Endodermal cell (in vitro differentiated cells): ENCODE measurements around the gene EP300. TPM values are rescaled to one million over a fixed set of nuclear protein-coding genes. Genes with fewer than 3 reads are reported as not detected.
A peak's percentile ranks its signal among the peaks of the same experiment; 100 is the strongest.

Experiments
- DNase-seq: peaks from one replicate; pipeline ENCODE4 v3.0.0-alpha.2; 2017
- H3K27ac ChIP-seq: 2 replicates; pipeline ENCODE4 v1.5.1; 2013; ENCODE audit warnings: mild to moderate bottlenecking, low read depth, low read length, moderate library complexity
- H3K27me3 ChIP-seq: 2 replicates; pipeline ENCODE4 v1.6.1; 2013; ENCODE audit warnings: mild to moderate bottlenecking, low read length, moderate library complexity; ENCODE audit not compliant: insufficient read depth, control insufficient read depth, poor library complexity, severe bottlenecking
- H3K36me3 ChIP-seq: 2 replicates; pipeline ENCODE4 v1.7.0; 2013; ENCODE audit warnings: mild to moderate bottlenecking, low read length, moderate library complexity; ENCODE audit not compliant: control insufficient read depth, insufficient read depth
- H3K4me1 ChIP-seq: one replicate; pipeline ENCODE4 v1.7.0; 2013; ENCODE audit warnings: low read length; ENCODE audit not compliant: control insufficient read depth, insufficient read depth
- H3K4me3 ChIP-seq: 2 replicates; pipeline ENCODE4 v1.5.1; 2013; ENCODE audit warnings: mild to moderate bottlenecking, low read length, moderate library complexity
- H3K9ac ChIP-seq: 2 replicates; pipeline ENCODE4 v1.6.1; 2013; ENCODE audit warnings: mild to moderate bottlenecking, low read length, moderate library complexity; ENCODE audit not compliant: poor library complexity, severe bottlenecking; ENCODE audit errors: extremely low read depth
- H3K9me3 ChIP-seq: 2 replicates; pipeline ENCODE4 v1.6.1; 2013; ENCODE audit warnings: mild to moderate bottlenecking, low read length, moderate library complexity; ENCODE audit not compliant: control insufficient read depth
- H3K27ac Mint-ChIP-seq: 2 replicates; pipeline ENCODE4 v1.8.0; 2020; ENCODE audit warnings: mixed read lengths
- H3K27me3 Mint-ChIP-seq: 2 replicates; pipeline ENCODE4 v1.8.0; 2021; ENCODE audit warnings: mild to moderate bottlenecking, mixed read lengths; ENCODE audit not compliant: insufficient read depth
- H3K36me3 Mint-ChIP-seq: 2 replicates; pipeline ENCODE4 v1.8.0; 2020; ENCODE audit warnings: low read depth, mixed read lengths
- H3K4me1 Mint-ChIP-seq: 2 replicates; pipeline ENCODE4 v1.8.0; 2020; ENCODE audit warnings: mixed read lengths
- H3K4me3 Mint-ChIP-seq: 2 replicates; pipeline ENCODE4 v1.8.0; 2020; ENCODE audit warnings: mild to moderate bottlenecking, moderate library complexity, mixed read lengths
- H3K9me3 Mint-ChIP-seq: 2 replicates; pipeline ENCODE4 v1.8.0; 2020; ENCODE audit warnings: mild to moderate bottlenecking, mixed read lengths
- WGBS, 2 experiments: methylation state at CpG; one replicate each; pipeline versions ENCODE4 v1.1.5 to v1.1.7; 2013; ENCODE audit warnings: missing lambda C conversion rate in 2 of 2, mixed read lengths in 1 of 2; ENCODE audit not compliant: insufficient coverage in 1 of 2, insufficient read length in 1 of 2; 5-methylcytosine and 5-hydroxymethylcytosine counted together
- total RNA-seq, 2 donors: library from RNA; stranded (reverse); fragmentation: NEBNext Ultra II Directional in 1 of 2; extraction: Animal tissue kit (Norgen Biotek cat#: 25700) in 1 of 2; gene quantifications; 2 replicates in 1 of 2; 3 replicates in 1 of 2; pipeline ENCODE4 v1.2.1, GENCODE V29; 2021
- TF ChIP-seq, protein P1 (sequence below): fragments of 200-600 bp; sonication (generic); conservative IDR thresholded peaks from 2 replicates; pipeline ENCODE4 v1.5.0; 2021; ENCODE audit warnings: antibody characterized with exemption, mild to moderate bottlenecking

EP300 gene
- total RNA-seq, 2 donors from 2014 or later = 95.5 to 130 TPM

DNA sequence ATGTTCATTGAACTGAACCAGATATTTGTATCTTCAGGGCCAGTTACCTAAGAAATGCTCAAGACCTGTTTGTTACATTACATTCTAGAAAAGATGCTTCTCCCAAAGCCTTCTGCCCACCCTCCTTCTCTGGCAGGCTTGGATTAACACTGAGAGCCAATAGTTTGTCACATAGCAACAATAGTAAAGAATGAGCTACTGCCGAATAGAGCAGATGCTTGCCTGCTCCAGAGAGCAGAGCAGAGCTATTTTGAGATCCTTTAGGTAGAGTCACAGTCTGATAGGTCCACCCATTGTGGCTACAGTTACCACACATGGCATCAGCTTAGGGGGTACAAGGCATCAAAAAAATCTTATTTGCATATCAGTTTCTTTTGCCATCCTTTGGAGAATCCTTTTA lies 13.5 kb upstream of the EP300 start:
- no peaks in the 10 kb centered on the region for H3K27me3 ChIP-seq
- H3K27ac ChIP-seq = no peak overlapping the region
- no peaks in the 10 kb centered on the region for H3K4me1 Mint-ChIP-seq
- 70 to 72% methylated on average over 1 of the region's 1 CpG for WGBS, 2 experiments
- H3K36me3 ChIP-seq = no peaks in the 10 kb centered on the region
- H3K36me3 Mint-ChIP-seq = no peaks in the 10 kb centered on the region
- H3K4me1 ChIP-seq = no peaks in the 10 kb centered on the region
- peaks cover 5% of the 10 kb centered on the region for H3K27me3 Mint-ChIP-seq
- no peak overlapping the region for H3K4me3 ChIP-seq
- TF ChIP-seq, protein P1, sequence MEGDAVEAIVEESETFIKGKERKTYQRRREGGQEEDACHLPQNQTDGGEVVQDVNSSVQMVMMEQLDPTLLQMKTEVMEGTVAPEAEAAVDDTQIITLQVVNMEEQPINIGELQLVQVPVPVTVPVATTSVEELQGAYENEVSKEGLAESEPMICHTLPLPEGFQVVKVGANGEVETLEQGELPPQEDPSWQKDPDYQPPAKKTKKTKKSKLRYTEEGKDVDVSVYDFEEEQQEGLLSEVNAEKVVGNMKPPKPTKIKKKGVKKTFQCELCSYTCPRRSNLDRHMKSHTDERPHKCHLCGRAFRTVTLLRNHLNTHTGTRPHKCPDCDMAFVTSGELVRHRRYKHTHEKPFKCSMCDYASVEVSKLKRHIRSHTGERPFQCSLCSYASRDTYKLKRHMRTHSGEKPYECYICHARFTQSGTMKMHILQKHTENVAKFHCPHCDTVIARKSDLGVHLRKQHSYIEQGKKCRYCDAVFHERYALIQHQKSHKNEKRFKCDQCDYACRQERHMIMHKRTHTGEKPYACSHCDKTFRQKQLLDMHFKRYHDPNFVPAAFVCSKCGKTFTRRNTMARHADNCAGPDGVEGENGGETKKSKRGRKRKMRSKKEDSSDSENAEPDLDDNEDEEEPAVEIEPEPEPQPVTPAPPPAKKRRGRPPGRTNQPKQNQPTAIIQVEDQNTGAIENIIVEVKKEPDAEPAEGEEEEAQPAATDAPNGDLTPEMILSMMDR = no peak
- no peak overlapping the region for H3K4me3 Mint-ChIP-seq
- no peak overlapping the region for H3K27ac Mint-ChIP-seq
- no peak overlapping the region for H3K9ac ChIP-seq
- H3K9me3 Mint-ChIP-seq = no peaks in the 10 kb centered on the region
- H3K9me3 ChIP-seq = no peaks in the 10 kb centered on the region
- no peak for DNase-seq

DNA sequence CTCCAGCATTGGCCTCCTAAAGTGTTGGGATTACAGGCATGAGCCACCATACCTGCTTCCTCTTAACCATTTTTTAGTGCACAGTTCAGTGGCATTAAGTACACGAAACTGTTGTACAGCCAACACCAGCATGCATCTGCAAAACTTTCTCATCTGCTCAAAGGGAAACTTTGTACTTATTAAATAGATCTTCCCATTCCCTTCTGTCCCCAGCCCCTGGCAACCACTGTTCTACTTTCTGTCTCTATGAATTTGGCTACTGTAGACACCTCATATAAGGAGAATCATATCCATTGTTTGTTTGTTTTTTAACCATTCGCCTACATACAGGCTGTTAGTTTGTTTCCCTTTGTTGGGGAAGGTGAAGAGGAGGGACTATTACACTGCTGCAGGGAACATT lies 6.5 kb upstream of the EP300 start:
- H3K9me3 ChIP-seq = no peaks in the 10 kb centered on the region
- no peak overlapping the region for H3K4me3 Mint-ChIP-seq
- H3K36me3 ChIP-seq = no peaks in the 10 kb centered on the region
- H3K27me3 Mint-ChIP-seq = peaks cover 2% of the 10 kb centered on the region
- no peak overlapping the region for H3K27ac ChIP-seq
- 88 to 100% methylated on average over 1 to 2 of the region's 2 CpGs for WGBS, 2 experiments
- H3K4me3 ChIP-seq = no peak overlapping the region
- DNase-seq = no peak
- no peaks in the 10 kb centered on the region for H3K9me3 Mint-ChIP-seq
- H3K36me3 Mint-ChIP-seq = no peaks in the 10 kb centered on the region
- H3K27me3 ChIP-seq = no peaks in the 10 kb centered on the region
- peaks cover 4% of the 10 kb centered on the region for H3K4me1 Mint-ChIP-seq
- TF ChIP-seq, protein P1 = no peak
- H3K9ac ChIP-seq = no peak overlapping the region
- H3K4me1 ChIP-seq = no peaks in the 10 kb centered on the region
- no peak overlapping the region for H3K27ac Mint-ChIP-seq

DNA sequence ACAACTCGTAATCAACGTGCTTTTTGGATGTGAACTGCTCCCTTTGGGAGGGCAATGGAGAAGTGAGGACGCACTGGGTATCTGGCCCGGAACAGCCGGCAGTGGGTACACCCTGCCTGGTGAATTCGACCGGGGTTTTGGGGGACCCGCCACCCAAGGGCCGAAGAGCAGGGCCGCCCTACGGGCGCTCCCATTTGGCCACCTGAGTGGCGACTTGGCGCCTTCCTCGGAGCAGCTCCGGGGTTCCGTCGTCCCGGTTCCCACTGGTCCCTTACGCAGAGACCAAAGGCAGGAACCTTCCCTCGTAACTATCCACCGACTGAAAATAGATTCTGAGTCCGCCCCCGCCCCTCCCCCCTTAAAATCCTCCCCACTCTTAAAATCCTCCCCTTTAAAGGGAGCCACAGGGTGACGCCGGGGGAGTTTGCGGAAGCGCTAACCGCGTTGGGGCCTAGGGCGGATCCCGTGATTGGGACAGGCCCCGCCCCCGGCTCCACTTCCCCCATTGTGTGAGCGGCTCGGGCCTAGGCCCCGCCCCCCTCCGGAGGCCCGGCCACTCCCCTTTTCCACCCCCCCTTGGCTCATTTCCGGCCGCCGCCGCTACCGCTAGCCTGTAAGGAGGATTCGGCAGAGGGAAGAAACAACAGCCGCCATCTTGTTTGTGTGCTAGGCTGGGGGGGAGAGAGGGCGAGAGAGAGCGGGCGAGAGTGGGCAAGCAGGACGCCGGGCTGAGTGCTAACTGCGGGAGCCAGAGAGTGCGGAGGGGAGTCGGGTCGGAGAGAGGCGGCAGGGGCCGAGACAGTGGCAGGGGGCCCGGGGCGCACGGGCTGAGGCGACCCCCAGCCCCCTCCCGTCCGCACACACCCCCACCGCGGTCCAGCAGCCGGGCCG lies 1.0 kb upstream of the EP300 start:
- peak overlapping the region; percentile 99 for H3K27ac ChIP-seq
- H3K4me1 ChIP-seq = no peaks in the 10 kb centered on the region
- peak overlapping the region; percentile 99 for H3K9ac ChIP-seq
- Mint-ChIP-seq H3K27ac (peak overlapping the region; percentile 99), H3K4me3 (peak overlapping the region; percentile 96), H3K36me3 (peaks cover 14% of the 10 kb centered on the region), H3K4me1 (peaks cover 24% of the 10 kb centered on the region), H3K9me3 (no peaks in the 10 kb centered on the region), H3K27me3 (no peaks in the 10 kb centered on the region)
- TF ChIP-seq, protein P1 = no peak
- DNase-seq = peak; percentile 99
- WGBS, 2 experiments = 0% methylated on average over 15 to 65 of the region's 67 CpGs
- no peaks in the 10 kb centered on the region for H3K27me3 ChIP-seq
- H3K4me3 ChIP-seq = peak overlapping the region; percentile 93
- no peaks in the 10 kb centered on the region for H3K9me3 ChIP-seq
- no peaks in the 10 kb centered on the region for H3K36me3 ChIP-seq
